CD4-positive, alpha-beta T cell treated with Interleukin-12 subunit alpha and Interleukin-12 subunit beta, for 1 hour (primary cell): ENCODE results near the gene ASAP2.

Experiments
- DNase-seq: peaks from one replicate; pipeline ENCODE4 v3.0.0-alpha.2; 2020

ASAP2 gene

DNA sequence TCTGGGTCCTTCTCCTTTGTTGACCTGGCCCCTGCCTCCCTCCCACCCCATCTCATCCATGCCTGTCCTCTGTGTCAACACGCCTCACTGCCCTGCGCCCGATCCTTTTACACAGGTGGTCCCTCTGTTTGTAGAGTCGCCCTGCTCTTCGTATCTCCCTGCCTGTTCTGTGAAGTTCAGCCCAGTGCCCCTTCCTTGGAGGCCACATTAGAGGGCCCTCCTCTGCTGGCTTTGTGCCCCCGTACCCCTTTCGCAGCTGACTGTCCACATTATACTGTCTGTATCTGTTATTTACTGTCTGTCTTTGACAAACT lies 25.5 kb downstream of the ASAP2 start:
- DNase-seq = no peak

DNA sequence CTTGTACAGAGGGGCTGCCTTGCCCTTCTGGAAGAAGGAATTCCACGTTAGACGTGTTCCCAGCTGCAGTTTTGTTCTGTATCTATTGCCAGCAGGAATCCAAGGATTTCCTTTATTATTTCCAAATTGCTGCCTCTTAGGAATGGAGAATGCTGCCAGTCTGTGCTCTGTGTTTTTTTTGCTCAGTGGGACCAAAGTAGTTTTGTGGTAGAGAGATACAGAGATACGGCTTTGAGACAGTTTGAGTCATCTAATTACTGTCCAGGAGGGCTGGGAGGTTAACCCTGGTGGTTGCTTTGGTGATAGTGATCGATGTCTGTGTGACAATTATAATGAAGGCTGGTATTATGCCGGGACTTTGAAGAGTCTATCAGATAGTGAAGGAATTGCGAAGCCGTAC lies 26.3 kb downstream of the ASAP2 start:
- no peak for DNase-seq

DNA sequence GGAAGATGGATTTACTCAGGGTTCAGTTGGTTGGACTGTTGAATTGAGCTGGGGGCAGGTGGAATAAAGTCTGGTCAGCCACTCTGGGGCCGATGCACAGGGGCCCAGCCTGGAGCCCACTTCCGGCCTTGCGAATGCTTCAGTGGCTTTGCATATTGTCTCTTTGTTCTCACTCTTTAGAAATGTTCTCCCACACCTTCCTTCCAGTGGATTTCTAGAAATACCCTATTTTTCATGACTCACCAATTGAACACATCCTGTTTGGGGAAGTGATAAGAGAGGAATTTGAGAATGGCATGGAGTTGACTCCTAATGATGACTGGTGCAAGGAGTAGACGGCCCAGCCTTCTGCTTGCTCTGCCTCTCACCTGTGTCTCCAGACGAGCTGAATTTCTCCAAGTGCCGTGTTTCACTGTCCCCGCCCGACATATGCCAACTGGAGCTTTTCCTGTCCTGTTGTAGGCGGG lies 28.1 kb downstream of the ASAP2 start:
- DNase-seq = no peak

DNA sequence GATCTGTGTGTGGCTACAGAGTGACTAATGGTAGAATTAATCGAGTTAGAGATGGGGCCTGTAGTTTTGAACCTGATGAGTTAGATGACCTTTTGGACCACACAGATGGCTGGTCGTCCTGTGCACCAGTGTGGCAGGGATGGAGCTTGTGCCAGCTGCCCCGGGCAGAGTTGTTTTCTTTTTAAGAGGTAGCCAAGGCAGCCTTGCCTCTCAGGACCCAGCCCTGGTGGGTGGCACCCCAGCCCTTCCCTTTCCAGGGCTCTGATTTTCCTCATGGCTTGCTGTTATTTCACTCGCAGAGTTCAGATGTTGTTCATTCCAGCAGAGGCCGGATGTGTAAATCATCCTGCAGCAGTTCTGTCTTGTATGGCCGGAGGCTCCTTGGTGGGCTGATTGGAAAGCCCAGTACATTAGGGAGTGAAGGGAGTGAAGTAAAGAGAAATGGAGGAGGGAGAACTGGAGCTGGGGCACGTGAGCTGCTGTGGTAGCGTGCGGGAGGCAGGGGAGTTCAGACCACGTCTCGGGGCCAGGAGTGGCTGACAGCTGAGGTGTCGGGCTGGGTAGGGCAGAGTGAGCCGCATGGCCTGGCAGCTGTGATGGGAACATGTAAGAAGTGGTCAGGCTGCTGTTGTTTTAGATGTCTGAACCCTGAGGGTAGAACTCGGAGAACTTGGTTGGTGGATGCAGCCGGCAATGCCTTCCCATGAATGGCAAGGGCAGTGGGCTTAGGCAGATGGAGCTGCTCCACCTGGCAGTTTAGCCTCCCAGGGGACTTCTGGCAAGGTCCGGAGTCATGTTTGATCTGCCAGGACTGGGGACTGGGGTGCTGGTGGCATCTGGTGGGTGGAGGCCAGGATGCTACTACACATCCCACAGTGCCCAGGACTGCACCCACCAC lies 28.8 kb downstream of the ASAP2 start:
- no peak for DNase-seq

DNA sequence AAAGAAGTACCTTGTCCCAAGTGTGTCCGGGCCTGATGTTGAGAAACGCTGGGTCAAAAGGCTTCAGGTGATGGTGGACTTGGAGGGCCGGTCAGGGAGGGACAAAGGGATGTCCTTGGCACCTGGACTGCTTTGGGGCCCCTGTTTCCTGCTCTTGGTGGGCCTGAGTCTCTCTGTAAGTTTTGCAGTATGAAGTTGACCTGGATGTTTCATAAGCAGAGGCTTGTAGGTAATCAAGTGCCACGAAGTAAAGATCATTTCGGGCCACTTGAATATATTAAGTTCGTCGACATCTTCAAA lies 29.4 kb downstream of the ASAP2 start:
- no peak for DNase-seq

DNA sequence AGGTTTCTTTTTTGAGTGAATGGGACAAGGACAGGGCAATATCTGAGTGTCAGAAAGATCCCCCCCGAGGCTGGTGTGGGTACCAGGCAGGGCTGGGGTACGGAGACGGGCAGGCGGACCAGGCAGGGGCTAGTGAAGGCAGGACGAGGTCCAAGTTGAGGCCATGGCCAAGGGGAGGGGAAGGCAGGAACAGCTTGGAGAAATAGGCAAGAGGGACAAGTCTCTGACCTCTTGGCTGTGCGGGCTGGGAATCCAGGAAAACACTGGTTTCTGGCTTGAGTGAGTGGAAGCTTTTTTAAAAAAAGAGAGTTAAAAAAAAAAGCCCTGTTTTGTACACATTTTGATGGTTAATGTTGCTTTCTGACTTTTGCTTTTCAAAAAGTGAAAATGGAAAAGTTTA lies 30.3 kb downstream of the ASAP2 start:
- DNase-seq = no peak

DNA sequence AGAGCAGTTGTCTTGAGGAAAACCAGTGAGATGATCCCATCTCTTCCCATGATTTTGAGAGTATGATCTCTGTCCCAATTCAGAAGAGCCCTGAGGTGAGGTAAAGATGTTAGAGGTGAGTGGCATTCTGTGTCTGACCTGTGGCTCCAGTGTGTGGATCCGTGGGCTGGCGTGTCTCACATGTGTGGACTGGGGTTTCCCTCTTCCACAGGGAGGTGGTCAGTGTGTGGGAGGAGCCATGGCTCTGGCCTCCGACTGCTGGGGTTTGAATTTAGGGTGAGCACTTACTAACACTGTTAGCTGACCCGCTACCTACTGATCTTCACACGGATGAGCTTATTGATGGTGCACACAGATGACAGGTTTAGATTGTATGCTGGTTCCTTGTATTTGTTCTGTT lies 31.2 kb downstream of the ASAP2 start:
- DNase-seq = no peak

DNA sequence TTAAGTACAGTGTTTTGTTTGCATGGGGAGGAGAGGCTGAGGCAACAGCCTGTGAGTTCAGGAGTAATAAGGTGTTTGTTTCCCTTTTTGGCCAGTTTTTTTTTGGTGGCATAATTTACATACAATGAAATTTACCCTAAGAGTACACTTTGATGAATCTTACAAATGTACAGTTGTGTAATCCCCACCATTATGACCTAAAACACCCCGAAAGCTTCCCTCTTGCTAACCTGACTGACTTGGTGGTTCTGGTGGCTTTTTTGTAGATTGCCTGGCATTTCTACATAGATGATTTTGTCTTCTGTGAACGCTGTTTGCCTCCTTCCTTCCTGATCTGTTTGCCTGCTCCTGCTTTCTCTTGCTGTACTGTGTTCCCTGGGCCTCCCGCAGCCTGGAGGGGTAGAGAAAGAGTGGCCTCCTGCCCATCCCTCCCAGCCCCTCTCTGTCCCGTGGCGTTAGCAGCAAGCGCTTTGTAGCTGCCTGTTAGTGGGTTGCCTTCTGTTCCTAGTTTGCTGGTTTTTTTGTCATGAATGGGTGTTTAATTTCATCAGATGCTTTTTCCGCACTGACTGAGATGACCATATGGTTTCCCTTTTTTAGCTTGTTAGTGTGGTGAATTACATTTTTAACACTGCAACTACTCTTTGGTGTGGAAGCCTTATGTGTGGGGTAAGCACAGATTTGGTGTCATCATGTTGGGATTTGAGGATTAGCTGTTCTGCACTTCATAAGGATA lies 32.1 kb downstream of the ASAP2 start:
- no peak for DNase-seq

DNA sequence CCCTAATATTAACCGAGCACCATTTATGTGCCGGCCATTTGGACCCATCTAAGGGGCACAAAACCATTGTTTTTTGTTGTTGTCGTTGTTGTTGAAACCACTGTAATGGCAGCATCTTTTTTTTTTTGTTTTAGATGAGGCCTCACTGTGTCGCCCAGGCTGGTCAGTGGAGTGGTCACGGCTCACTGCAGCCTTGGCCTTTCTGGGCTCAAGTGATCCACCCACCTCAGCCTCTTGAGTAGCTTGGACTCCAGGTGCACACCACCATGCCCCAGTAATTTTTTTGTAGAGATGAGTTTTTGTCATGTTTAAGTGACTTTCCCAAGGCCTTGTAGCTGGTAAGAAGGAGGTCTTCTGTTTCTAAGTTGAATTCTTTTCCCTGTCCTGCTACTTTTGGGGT lies 33.0 kb downstream of the ASAP2 start:
- no peak for DNase-seq

DNA sequence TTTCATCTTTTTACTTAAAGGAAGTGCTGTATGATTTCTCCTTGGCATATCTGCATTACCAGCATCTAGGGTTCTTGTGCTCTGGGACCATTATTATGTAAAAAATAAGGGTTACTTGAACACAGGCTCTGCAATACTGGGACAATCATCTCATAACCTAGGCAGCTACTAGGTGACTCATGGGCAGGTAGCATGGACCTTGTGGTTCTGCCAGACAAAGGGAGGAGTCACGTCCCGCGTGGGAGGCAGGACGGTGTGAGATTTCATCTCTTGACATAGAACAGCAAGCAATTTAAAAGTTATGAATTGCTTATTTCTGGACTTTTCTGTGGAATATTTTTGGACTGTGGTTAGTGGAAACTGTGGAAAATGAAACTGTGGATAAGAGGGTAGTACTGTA lies 34.1 kb downstream of the ASAP2 start:
- DNase-seq = no peak

DNA sequence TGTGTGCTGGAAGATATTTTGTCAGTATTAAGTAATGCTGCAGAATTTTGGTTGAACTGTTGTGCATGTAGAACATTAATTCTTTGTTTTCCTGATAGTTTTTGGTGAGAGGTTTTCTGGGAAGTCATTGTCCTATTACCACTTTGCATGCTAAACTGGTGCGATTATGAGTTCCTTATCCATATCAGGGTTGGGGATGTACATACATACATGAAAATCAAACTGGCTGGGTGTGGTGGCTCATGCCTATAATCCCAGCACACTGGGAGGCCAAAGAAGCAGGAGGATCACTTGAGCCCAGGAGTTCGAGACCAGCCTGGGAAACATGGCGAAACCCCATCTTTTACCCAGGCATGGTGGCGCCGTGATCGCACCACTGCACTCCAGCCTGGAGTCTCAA lies 34.6 kb downstream of the ASAP2 start:
- no peak for DNase-seq

DNA sequence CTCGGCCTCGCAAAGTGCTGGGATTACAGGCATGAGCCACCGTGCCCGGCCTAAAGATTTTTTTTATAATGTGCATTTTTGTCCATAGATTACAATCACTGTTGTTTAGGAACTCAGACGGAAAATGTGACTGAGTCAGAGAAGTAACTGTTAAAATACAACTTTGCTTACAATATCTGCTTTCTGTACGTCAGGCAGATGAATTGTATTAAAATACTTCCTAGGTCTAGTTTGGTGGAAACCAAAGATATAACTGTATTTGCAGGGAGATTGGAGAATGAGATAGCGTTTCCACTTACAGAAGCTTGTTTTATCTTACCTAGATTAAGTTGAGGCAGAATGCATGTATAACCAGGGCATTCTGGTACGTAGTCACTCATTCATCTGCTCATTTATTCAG lies 36.7 kb downstream of the ASAP2 start:
- DNase-seq = no peak

DNA sequence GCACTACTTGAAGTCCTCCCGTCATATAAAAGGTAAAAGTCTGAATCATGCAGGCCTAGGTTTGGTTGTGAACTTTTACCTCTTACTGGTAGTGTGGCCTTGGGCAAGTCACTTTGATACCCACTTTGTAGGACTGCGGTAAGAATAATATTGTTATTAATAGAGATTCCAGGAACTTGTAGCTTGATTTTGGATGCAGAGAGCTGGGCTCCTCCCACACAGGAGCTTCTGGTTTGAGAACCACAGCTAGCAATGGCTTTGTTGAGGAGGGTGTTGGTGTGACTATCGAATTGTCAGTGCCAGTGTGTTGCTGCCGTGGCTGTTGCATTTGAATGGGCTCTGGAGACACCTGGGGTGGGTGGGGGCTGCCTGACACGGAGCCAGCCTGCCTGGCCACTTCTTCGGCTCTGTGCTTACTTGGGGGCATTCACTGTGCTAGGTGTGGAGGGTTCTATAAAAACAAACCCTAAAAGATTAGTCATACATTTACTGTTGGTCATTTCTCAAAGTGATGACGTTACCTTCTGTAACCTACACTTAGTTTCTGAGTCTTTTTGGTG lies 38.5 kb downstream of the ASAP2 start:
- DNase-seq = no peak

DNA sequence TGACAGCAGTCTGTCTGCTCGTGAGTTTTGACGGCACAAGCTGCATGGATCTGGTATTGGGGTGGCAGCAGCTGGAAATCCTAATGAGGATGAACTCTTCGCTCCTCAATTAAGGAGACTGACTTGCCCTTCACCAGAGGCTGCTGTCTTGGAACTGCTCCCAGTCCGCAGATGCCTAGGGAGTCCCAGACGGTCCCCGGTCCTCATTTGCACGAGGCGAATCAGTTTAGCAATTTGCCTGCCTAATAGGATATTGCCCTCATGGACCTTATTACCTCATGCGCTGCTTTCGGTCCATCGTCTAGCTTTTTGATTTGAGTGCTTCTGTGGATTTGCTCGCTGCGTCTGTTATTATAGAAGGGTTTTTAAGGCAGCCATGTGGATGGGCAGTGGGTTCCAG lies 40.6 kb downstream of the ASAP2 start:
- no peak for DNase-seq

DNA sequence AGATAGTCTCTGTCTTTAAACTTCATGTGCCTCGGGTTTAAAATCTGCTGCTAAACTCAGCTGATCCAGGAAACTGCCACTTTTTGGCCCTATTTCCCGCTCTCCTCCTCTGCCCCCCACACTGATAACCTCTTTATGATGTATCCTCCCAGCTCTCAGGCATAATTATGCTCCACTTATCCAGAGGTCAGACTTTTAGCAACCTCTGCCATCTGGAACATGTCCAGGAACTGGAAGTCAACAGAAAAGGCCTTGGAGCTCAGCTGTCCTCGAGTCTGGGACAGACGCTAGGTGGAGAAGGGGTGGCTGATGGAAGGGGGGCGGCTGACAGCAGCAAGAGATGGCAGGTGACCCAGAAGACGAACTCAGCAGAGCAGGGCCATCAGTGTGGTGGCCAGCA lies 41.2 kb downstream of the ASAP2 start:
- DNase-seq = no peak

DNA sequence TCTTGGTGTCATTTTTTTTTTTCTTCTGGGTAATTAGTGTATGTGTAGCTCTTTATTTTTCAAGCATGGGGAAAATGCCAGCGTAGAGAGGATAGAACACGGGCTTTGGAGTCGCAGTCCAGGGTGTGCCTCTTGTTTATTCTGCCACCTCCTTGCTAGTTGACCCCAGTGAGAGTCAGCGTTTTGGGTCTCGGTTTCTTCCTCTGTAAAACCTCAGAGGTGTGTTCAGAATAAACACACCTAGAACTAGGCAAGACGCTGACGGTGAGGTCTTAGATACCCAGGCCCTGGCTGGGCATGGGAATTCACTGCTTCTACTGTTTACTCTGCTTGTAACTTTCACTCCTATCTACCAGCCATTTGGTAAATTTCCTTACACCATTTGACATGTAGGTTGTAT lies 41.8 kb downstream of the ASAP2 start:
- no peak for DNase-seq

DNA sequence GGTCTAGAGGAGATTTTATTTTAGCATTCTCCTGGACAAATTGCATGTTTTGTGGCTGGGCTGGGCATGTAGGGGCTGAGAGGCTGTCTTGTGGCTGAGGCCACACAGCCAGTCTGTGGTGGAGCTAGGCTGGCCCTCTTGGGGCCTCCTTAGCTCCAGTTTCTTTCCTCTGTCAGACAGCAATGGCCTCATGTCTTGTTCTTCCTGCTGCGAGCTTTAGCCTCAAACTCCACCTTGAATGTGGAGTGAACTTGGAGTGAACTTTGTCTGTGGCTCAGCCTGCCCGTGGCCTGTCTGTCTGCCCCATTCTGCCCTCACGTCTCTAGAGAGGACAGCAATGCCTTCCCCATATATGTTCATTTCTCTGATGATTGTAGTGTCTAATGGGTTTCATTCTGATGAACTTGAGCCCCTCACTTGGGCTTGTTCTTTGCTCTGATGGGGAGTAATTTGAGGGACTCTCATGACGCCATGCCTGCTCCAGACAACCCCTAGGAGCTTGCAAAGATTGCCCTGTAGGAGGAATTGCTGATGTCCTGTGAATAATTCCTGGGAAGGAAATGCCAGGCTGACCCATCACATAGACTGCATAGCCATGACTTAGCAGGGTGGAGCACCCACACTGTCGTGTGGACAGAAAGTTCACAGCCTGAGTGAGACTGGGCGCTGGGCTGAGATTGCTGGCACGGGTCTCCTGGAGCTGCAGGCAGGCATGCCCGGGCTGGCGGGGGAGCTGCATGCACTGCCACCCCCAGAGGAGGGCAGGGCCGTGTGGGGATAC lies 42.6 kb downstream of the ASAP2 start:
- DNase-seq = no peak

DNA sequence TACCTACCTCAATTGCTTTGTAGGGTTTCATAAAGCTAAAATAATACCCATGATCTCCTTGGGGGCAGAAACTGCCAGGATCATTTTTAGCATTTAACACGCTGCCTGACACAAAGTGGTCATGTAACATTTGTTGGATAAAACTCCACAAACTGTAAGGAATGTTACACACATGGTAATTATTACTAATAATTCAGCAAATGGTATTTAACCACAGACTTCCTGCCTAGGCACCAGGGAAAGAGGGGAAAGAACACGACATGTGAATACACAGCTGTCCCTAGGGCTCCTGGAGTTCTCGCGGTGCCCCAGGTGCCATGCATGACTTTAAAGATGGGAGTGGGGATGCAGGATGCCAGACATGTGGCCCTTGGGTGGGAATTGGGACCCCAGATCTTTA lies 43.5 kb downstream of the ASAP2 start:
- no peak for DNase-seq

DNA sequence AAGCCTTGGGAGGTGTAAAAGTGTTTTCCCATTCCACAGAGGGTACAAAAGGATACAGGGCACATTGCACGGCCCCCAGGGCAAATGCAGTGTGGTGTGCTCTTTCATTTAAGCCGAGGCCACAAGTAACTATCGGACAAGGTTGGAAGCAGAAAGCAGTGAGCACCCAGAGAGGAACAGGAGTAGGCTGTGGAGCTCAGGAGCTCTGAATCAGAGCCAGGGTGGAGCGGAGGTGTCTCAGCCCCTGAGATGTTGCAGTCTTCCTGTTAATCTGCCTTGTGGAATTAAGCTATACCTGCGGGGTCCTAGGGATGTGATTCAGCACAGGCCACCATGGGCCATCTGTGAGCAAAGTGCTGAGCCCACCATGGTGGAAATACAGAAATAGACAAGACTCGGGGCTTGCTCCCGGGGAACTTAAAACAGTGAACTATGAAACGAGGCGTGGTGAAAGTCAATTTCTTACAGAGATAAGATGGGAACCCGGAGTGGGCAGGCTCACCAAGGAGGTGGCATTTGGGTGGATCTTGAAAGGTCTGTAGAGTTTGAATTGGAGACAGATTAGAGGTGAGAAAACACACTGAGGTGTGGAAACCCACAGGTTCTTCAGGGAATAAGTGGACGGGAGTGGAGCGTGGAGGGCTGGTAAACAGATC lies 44.0 kb downstream of the ASAP2 start:
- DNase-seq = no peak

DNA sequence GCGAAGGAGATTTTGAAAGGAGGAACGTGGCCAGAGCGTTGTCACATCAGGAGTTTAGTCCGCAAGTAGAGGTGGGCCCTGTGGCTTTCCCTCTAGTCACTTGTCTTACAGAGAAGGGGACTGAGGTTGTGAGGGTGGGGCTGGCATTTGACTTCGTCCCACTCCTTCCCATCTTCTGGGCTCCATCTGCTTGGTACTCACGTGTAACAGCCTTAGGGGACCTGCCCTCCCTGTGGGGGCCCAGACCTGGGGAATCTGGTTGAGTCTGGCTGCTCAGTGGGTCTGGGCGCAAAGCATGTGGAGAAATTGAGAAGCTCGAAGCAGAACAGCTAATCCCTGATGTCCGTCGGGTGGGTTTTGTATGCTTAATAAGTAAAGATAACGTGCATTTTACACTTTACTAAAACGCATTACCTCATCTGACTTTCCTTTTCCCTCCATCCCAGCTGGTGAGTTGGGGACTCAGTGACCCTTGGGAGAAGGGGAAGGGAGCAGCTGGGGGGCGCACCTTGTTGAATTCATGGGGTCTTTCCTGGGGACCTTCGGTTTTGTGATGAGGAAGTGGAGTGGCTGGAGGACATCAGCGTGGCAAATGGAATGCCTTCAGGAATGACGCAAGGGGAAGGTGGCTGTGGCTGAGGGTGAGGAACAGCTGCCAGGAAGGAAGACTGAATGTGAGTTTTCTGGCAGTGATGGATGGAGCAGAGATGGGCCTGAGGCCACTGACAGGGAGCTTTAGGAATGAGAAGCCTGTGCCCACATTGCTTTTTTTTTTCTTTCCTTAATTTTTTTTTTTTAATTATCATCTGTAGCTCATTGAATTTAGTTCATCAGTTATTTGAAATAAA lies 44.8 kb downstream of the ASAP2 start:
- no peak for DNase-seq

DNA sequence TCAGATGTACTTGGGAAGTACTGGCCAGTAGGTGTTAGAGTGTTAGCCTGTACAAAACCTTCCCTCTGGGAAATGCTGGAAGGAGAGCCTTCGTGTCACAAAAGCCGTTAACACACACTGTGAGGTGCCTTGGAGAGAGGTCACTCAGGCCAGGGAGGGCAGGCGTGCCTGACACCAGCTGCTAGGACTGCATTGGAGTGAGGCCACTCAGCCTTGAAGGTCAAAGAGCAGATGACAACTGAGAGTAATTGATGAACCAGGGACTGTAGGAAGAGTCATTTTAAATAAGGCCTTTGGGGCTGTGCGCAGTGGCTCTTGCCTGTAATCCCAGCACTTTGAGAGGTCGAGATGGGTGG lies 45.4 kb downstream of the ASAP2 start:
- DNase-seq = no peak

DNA sequence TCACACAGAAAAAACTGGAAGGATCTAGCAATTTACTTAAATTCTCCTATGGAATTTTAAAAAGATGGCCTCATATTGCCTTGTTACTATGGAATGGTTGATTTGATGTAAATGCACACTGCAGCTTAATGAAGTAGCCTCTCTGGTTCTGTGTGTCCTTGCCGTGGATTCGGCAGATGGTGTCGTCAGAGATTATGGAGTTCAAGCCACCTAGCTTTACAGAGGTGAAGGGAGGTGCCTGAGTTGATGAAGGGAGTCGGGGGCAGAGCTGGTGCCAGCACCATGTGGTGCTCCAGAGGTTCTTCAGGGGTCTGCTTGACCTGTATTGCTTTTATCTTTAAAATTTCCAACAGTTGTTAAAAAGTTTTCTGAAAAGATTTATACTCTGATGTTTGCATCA lies 48.8 kb downstream of the ASAP2 start:
- no peak for DNase-seq
